GM12801 (cell line): ENCODE measurements around the gene CD4.

Source experiments
- CTCF ChIP-seq: IDR thresholded peaks from one replicate; pipeline ENCODE4 v1.5.1; 2011; ENCODE audit warnings: control low read depth; ENCODE audit not compliant: insufficient read length; ENCODE audit errors: extremely low read depth

The CD4 gene

GRCh38 chr12:6820166-6820565 is 30.8 kb downstream of the CD4 start:
- TF ChIP-seq CTCF = no peak

DNA sequence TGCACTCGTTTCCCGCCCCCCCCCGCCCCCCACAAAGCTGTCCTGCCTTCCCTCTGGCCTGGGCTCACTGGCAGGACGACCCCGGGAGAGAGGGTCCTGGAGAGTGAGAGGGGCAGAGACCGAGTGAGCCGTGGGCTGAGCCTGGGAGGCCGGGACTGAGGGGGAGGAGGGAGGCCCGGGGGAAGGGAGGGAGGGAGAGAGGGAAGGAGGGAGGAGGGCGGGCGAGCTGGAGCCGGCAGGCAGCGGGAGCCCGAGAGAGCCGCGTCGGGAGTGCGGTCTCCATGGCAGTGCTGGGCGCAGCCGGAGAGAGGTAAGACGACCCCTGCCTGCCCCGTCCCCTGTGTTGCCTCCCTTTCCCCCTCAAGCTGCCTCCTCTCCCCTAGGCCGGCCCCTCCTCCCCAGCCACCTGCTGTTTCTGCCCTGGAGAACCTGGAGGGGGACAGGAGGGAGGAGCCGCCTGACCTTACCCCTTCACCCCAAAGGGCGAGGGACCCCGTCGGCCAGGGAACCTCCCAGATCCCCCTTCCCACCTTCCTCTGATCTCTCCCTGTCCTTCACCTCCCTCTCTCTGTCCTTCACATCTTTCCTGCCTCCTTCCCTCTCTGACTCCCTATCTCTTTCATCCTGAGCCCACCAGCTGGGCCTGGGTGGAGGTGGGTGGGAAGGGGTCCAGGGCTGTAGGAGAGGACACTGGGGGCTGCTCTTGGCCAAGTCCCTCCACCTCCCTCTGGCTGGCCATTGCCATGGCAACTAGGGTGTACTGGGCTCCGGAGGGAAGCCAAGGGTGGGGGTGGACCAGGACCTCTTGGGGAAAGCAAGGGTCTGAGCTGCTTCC is 32.5 kb downstream of the CD4 start, which contains the start of gene GPR162:
Gene GPR162, plus strand, starts transcription at position 231 of the 835 bp plus-strand sequence. CDS start 2,078 bp downstream, outside the sequence.
- no peak for TF ChIP-seq CTCF

DNA sequence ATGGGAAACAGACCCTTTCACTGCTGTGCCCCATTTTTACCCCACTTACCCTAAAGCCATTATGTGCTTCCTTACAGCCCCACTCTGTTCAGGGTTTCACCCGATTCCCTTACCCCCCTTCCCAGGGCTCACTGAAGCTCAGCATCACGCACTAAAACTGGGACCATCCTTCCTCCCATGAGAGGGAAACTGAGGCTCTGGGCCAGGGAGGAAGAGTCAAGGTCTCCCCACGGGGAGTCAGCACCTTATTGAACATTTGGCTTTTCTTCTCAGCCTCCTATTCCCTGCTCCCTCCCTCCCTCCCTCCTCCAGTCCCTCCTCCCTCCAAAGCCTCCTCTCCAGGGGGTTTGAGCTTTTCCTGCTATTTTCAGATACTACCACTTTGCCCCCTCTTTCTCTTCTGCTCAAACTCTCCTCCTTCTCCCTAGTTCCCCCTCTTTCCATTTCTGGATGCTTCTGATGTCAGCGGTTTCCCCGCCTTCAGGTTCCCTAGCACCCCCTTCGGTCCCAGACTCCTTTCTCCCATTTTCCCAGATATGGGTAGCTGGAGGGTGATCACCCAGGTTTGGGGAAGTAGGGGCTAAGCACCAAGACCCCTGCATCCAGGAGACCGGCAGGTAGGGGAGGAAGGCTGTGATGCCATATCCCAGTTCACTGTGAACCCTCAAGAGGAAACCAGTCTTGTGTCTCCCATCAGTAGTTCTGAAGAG is 33.3 kb downstream of the CD4 start:
- no peak for TF ChIP-seq CTCF

DNA sequence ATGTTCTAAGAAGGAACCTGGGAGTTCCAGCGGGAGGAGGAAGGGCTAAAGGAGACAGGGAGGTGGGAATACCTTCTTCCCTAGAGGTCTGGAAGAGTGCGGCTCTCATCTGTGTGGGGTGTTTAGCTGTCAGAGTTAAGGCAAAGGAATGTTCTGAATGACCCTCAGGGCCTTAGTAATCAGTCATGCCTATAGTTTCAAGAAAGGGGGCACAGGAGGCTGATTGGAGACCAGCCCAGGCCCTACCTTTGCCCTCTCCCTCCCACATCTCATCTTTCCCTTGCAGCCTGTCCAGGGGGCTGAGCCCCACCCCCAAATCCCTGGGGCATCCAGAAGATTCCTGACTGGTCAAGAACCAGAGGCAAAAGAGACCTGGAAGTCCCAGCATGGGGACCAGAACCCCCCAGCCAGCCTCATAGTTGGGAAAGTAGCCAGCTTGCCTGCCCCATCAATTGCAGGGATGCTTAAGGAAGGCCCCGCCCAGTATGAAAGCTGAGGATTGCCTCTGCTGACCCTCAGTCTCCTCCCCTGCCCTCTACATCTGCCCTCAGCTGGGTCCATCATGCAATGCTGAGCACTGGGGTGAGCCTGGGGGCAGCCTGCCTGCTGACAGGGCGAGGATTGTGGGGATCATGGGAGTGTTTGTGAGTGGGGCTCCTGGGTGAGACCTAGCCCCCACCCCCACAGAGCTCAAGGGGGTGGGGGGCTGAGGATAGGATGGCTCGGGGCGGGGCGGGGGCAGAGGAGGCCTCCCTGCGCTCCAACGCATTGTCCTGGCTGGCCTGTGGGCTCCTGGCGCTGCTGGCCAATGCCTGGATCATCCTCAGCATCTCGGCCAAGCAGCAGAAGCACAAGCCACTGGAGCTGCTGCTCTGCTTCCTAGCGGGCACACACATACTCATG is 34.1 kb downstream of the CD4 start:
- TF ChIP-seq CTCF = no peak

GRCh38 chr12:6824085-6824775 is 34.9 kb downstream of the CD4 start:
- no peak for TF ChIP-seq CTCF

DNA sequence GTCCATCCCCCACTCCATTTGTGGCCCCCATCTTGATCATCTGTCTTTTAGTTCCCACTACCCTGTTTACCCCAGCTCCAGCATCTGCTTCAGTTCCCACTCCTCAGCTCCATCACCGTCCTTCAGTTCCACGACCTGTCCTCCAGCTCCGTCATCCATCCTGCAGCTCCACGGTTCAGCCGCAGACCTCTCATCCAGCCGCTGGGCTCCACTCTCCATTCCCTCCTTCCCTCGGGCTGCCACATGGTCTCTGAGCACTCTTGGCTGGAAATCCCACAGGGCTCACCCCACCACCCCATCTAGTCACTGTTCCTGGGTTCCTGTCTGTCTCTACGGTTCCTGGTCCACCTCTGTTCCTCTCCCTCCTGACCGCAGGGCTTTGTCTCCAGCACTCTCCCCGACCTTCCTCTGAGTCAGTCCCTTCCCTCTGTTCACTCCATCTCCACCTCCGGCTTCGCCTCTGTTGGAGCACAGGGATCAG is 35.6 kb downstream of the CD4 start:
- no peak for TF ChIP-seq CTCF
